B cell (primary cell): ENCODE measurements around the gene AP4S1. TPM values are rescaled to one million over a fixed set of nuclear protein-coding genes. Genes with fewer than 3 reads are reported as not detected.

Experiments
- ATAC-seq: fragments of 200-7000 bp; cut with Tn5 transposase; one replicate; pipeline ENCODE4 v1.10.0; 2021; ENCODE audit warnings: low read depth, mild to moderate bottlenecking, moderate number of reproducible peaks, moderate library complexity
- CTCF ChIA-PET: fragments of 350-600 bp; sonication (Branson Sonifier 250); formaldehyde crosslinking; loops from one replicate; lab custom pipeline; 2021; ENCODE audit warnings: antibody characterized with exemption, inconsistent platforms; lab: Charles Lee
- POLR2A ChIA-PET: fragments of 350-600 bp; sonication (Branson Sonifier 250); formaldehyde crosslinking; loops from one replicate; lab custom pipeline; 2021; ENCODE audit warnings: antibody characterized with exemption; lab: Charles Lee
- DNase-seq: peaks from one replicate; pipeline ENCODE4 v3.0.0; 2013
- H2AFZ ChIP-seq: 2 replicates; pipeline ENCODE4 v1.6.1; 2012; ENCODE audit warnings: mild to moderate bottlenecking, low read depth, low read length; ENCODE audit not compliant: insufficient read depth, poor library complexity, severe bottlenecking
- H3K27ac ChIP-seq, 2 donors: 1 replicate in 1 of 2; 2 replicates in 1 of 2; pipeline ENCODE4 v1.5.1; 2012 to 2013; ENCODE audit warnings: low read length in 2 of 2, mild to moderate bottlenecking in 2 of 2, moderate library complexity in 1 of 2
- H3K27me3 ChIP-seq, 4 experiments: fragments of 200-600 bp in 1 of 4; sonication (generic) in 1 of 4; replicated peaks in 1 of 4; 1 replicate in 2 of 4; 2 replicates in 2 of 4; pipeline versions ENCODE4 v1.6.1 to v1.7.0; 2013 to 2016; ENCODE audit warnings: low read length in 3 of 4, mild to moderate bottlenecking in 2 of 4, mixed read lengths in 1 of 4, moderate library complexity in 1 of 4; ENCODE audit not compliant: insufficient read depth in 4 of 4, control insufficient read depth in 3 of 4; ENCODE audit errors: control extremely low read depth in 1 of 4
- H3K36me3 ChIP-seq, 2 experiments: replicated peaks in 1 of 2; 1 replicate in 1 of 2; 2 replicates in 1 of 2; pipeline versions ENCODE4 v1.6.1 to v1.7.1; 2013; ENCODE audit warnings: low read length in 1 of 2; ENCODE audit not compliant: insufficient read depth in 2 of 2, control insufficient read depth in 1 of 2; ENCODE audit errors: control extremely low read depth in 1 of 2, extremely low read depth in 1 of 2
- H3K4me1 ChIP-seq, 2 donors: fragments of 200-600 bp in 1 of 2; sonication (generic) in 1 of 2; 1 replicate in 1 of 2; 2 replicates in 1 of 2; pipeline versions ENCODE4 v1.5.1 to v1.6.1; 2013 to 2017; ENCODE audit warnings: low read length in 2 of 2; ENCODE audit not compliant: control insufficient read depth in 2 of 2, insufficient read depth in 2 of 2
- H3K4me2 ChIP-seq: replicated peaks from 2 replicates; pipeline ENCODE3; 2012; ENCODE audit warnings: mild to moderate bottlenecking, low read depth, low read length; ENCODE audit not compliant: poor library complexity, severe bottlenecking
- H3K4me3 ChIP-seq, 5 experiments: fragments of 200-600 bp in 1 of 5; sonication (generic) in 1 of 5; 1 replicate in 3 of 5; 2 replicates in 2 of 5; pipeline versions ENCODE4 v1.5.1 to v1.7.0; 2011 to 2016; ENCODE audit warnings: low read length in 4 of 5, mild to moderate bottlenecking in 4 of 5, low read depth in 2 of 5, control low read depth in 1 of 5, moderate library complexity in 1 of 5; ENCODE audit not compliant: insufficient read depth in 1 of 5; ENCODE audit errors: control extremely low read depth in 1 of 5, extremely low read depth in 1 of 5
- H3K79me2 ChIP-seq: fragments of 200-600 bp; sonication (generic); one replicate; pipeline ENCODE4 v1.6.0; 2016; ENCODE audit warnings: low read length; ENCODE audit not compliant: control insufficient read depth, insufficient read depth
- H3K9ac ChIP-seq: fragments of 200-600 bp; sonication (generic); 2 replicates; pipeline ENCODE4 v1.6.1; 2017; ENCODE audit warnings: mild to moderate bottlenecking, low read length, moderate library complexity
- H3K9me3 ChIP-seq, 3 donors: one replicate each; pipeline versions ENCODE4 v1.6.1 to v1.7.1; 2013; ENCODE audit warnings: low read length in 2 of 3; ENCODE audit not compliant: control insufficient read depth in 2 of 3, insufficient read depth in 1 of 3; ENCODE audit errors: control extremely low read depth in 1 of 3
- H4K20me1 ChIP-seq: 2 replicates; pipeline ENCODE4 v1.6.0; 2012; ENCODE audit warnings: mild to moderate bottlenecking, low read length; ENCODE audit not compliant: insufficient read depth, control insufficient read depth, poor library complexity, severe bottlenecking
- H3K27ac Mint-ChIP-seq: one replicate; pipeline ENCODE4 v1.8.0; 2021; ENCODE audit warnings: mixed read lengths
- H3K27me3 Mint-ChIP-seq: one replicate; pipeline ENCODE4 v1.8.0; 2021; ENCODE audit warnings: mixed read lengths
- H3K4me1 Mint-ChIP-seq: one replicate; pipeline ENCODE4 v1.8.0; 2021; ENCODE audit warnings: mixed read lengths
- H3K4me3 Mint-ChIP-seq: one replicate; pipeline ENCODE4 v1.8.0; 2021; ENCODE audit warnings: mixed read lengths
- H3K9me3 Mint-ChIP-seq: one replicate; pipeline ENCODE4 v1.8.0; 2022; ENCODE audit warnings: mixed read lengths; ENCODE audit not compliant: insufficient read depth
- CTCF ChIP-seq: fragments of 200-600 bp; IDR thresholded peaks from one replicate; pipeline ENCODE4 v1.8.0; 2022; ENCODE audit warnings: antibody characterized with exemption, mild to moderate bottlenecking
- EZH2 ChIP-seq: IDR thresholded peaks from 2 replicates; pipeline ENCODE4 v1.6.1; 2012; ENCODE audit warnings: borderline replicate concordance, low read depth, mild to moderate bottlenecking, moderate library complexity, low read length; ENCODE audit not compliant: insufficient read depth, poor library complexity, severe bottlenecking
- WGBS: methylation state at CpG from one replicate; pipeline ENCODE4 v1.1.5; 2013; ENCODE audit warnings: missing lambda C conversion rate; ENCODE audit not compliant: insufficient coverage; 5-methylcytosine and 5-hydroxymethylcytosine counted together
- intact Hi-C: fragments of 100-400 bp; cut with micrococcal nuclease; formaldehyde crosslinking; loops from one replicate; pipeline ENCODE4 v1.10.0; 2022
- polyA plus RNA-seq: library from polyadenylated mRNA; depleted of rRNA; stranded (reverse); fragments of >200 nt; gene quantifications from 2 replicates; pipeline ENCODE4 v1.2.3, GENCODE V29; 2012
- total RNA-seq, 2 donors: library from RNA; stranded (reverse); fragments of 120-200 nt in 1 of 2; gene quantifications; 1 replicate in 1 of 2; 2 replicates in 1 of 2; pipeline versions ENCODE4 v1.2.3 to v1.2.4, GENCODE V29; 2013 to 2022

The AP4S1 gene
- total and polyA plus RNA-seq, 2 donors (not counting 1 experiment from before 2014, with no cell fraction given), result 3.4 to 15.9 TPM

GRCh38 chr14:31006703-31007102 is 18.7 kb upstream of the AP4S1 start:
- Histone ChIP-seq H3K27ac (no peak overlapping the region), H3K4me2 (no peak overlapping the region), H3K4me1 (no peaks in the 10 kb centered on the region), H3K4me3 (no peak overlapping the region), H3K79me2 (peaks cover 52% of the 10 kb centered on the region), H4K20me1 (peaks cover 6% of the 10 kb centered on the region), H3K36me3 (peaks cover 2 to 3% of the 10 kb centered on the region in 2 experiments), H2AFZ (no peak overlapping the region), H3K9ac (no peak overlapping the region), H3K9me3 (no peaks in the 10 kb centered on the region), H3K27me3 (no peaks in the 10 kb centered on the region)
- WGBS, result no CpG with 5 or more reads among the region's 1 CpG
- CTCF ChIA-PET, result no interaction called here
- no peak for TF ChIP-seq EZH2
- TF ChIP-seq CTCF, result no peak
- no peak for ATAC-seq
- intact Hi-C loops, result no loop called here
- POLR2A ChIA-PET, result no interaction called here
- Mint-ChIP-seq H3K4me1 (peaks cover 4% of the 10 kb centered on the region), H3K27ac (no peak overlapping the region), H3K4me3 (no peak overlapping the region), H3K9me3 (no peaks in the 10 kb centered on the region), H3K27me3 (no peaks in the 10 kb centered on the region)
- DNase-seq, result no peak

GRCh38 chr14:31009836-31010574 is 15.4 kb upstream of the AP4S1 start:
- Histone ChIP-seq H3K4me2 (no peak overlapping the region), H3K9me3 (peaks cover 0 to 3% (median 0%) of the 10 kb centered on the region in 3 donors), H3K36me3 (peaks cover 0 to 3% of the 10 kb centered on the region in 2 experiments), H2AFZ (no peak overlapping the region), H3K79me2 (peaks cover 63% of the 10 kb centered on the region), H3K27me3 (no peaks in the 10 kb centered on the region), H3K4me3 (no peak overlapping the region), H3K27ac (no peak overlapping the region), H3K9ac (no peak overlapping the region), H4K20me1 (peaks cover 19% of the 10 kb centered on the region), H3K4me1 (no peaks in the 10 kb centered on the region)
- no peak overlapping the region for H3K27ac Mint-ChIP-seq
- H3K4me3 Mint-ChIP-seq, result no peak overlapping the region
- ATAC-seq (no peak), DNase-seq (no peak)
- CTCF ChIA-PET, result no interaction called here
- intact Hi-C loops, result no loop called here
- no CpG with 5 or more reads among the region's 3 CpGs for WGBS
- H3K27me3 Mint-ChIP-seq, result no peaks in the 10 kb centered on the region
- H3K4me1 Mint-ChIP-seq, result peaks cover 5% of the 10 kb centered on the region
- no peak for TF ChIP-seq CTCF
- TF ChIP-seq EZH2, result no peak
- POLR2A ChIA-PET, result no interaction called here
- no peaks in the 10 kb centered on the region for H3K9me3 Mint-ChIP-seq
